ENCODE data around the gene NLRP3.

DNA sequence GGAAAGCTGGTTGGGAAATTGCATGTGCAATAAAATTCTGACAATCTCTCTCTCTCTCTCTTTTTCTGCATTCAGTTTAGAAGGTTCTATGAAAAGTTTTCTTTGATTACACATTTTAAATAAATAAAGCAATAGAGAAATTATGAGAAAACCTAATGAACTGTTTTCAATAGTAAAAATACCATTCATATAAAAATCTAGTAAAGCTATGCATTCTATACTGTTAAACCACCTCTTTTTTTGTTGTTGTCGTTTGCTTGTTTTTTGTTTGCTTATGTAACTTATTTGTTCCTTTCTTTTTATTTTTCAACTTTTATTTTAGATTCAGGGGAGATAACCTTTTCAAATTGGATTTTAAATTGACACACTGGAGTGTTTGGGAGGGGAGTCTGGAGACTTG is 56.1 kb downstream of the NLRP3 start:
- TF ChIP-seq EP300 (IDR thresholded peaks at IDR 0.05; ENCODE audit: borderline replicate concordance in 1 of 2, low read depth in 1 of 2, low read length in 1 of 2) (no peak), POLR2AphosphoS5 (IDR thresholded peaks at IDR 0.05; ENCODE audit: low read depth, low read length) (no peak), FOXM1 (IDR thresholded peaks at IDR 0.05; ENCODE audit: low read depth) (no peak), CHD2 (IDR thresholded peaks at IDR 0.05; ENCODE audit: low read length, partially characterized antibody) (no peak), GABPA (IDR thresholded peaks at IDR 0.05; ENCODE audit: low read depth) (no peak), FOSL2 (IDR thresholded peaks at IDR 0.05; ENCODE audit: borderline replicate concordance, low read depth) (no peak), SMC3 (IDR thresholded peaks at IDR 0.05; ENCODE audit: low read depth, low read length) (no peak), REST (IDR thresholded peaks at IDR 0.05; ENCODE audit: low read depth, low read length) (no peak), GATA2 (CRISPR knock-in tag; IDR thresholded peaks at IDR 0.05) (no peak), RAD21 (IDR thresholded peaks at IDR 0.05; ENCODE audit: low read length) (no peak)
- TF ChIP-seq, protein P1, sequence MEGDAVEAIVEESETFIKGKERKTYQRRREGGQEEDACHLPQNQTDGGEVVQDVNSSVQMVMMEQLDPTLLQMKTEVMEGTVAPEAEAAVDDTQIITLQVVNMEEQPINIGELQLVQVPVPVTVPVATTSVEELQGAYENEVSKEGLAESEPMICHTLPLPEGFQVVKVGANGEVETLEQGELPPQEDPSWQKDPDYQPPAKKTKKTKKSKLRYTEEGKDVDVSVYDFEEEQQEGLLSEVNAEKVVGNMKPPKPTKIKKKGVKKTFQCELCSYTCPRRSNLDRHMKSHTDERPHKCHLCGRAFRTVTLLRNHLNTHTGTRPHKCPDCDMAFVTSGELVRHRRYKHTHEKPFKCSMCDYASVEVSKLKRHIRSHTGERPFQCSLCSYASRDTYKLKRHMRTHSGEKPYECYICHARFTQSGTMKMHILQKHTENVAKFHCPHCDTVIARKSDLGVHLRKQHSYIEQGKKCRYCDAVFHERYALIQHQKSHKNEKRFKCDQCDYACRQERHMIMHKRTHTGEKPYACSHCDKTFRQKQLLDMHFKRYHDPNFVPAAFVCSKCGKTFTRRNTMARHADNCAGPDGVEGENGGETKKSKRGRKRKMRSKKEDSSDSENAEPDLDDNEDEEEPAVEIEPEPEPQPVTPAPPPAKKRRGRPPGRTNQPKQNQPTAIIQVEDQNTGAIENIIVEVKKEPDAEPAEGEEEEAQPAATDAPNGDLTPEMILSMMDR (IDR thresholded peaks at IDR 0.05), result no peak
- TF ChIP-seq, protein P2, sequence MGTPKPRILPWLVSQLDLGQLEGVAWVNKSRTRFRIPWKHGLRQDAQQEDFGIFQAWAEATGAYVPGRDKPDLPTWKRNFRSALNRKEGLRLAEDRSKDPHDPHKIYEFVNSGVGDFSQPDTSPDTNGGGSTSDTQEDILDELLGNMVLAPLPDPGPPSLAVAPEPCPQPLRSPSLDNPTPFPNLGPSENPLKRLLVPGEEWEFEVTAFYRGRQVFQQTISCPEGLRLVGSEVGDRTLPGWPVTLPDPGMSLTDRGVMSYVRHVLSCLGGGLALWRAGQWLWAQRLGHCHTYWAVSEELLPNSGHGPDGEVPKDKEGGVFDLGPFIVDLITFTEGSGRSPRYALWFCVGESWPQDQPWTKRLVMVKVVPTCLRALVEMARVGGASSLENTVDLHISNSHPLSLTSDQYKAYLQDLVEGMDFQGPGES (IDR thresholded peaks at IDR 0.05; ENCODE audit: low read depth, low read length), result no peak

Data from SK-N-SH (cell line).